ENCODE measurements around the gene MAX. TPM values are rescaled to one million over a fixed set of nuclear protein-coding genes. Genes with fewer than 3 reads are reported as not detected.

The MAX gene
- total RNA-seq, 1 experiment from 2014 or later = 72.9 TPM

DNA sequence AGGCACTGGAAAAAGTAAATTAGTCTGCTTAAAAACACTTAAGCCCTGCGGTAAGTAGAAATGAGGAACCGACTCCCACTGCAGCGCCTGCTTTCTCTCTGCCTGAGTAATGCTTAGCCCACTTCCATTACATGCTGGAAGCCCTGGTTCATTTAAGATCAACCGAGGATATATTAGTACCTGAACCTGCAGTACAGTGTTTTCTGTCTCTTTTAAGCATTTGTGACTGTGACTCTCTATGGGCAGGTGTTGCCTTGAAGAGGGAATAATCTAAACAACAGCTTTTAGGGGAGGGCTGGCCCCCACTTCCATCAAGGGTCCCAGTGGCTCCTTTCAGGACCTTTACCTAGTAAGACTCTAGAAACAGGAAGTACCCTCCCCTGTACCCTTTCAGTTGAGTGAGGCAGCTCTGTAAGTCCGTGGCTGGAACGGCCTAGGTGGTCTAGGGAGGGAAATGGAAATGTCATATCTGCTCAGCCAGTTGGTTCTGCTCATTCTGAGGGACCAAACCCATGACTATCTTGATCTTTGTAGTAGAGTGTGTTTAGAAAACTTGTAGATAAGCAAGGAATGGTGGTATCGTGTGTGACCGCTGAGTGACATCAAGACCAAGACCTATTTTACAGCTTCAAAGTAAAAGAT lies 59.5 kb downstream of the MAX start:
- H3K9me3 ChIP-seq (ENCODE audit: control insufficient read depth, low read depth, low read length) = no peaks in the 10 kb centered on the region
- H4K91ac ChIP-seq (ENCODE audit: insufficient read length, low read depth, low read length) = no peak overlapping the region
- no peak overlapping the region for H3K18ac ChIP-seq (ENCODE audit: insufficient read length, low read depth, low read length)
- Mint-ChIP-seq H3K27ac (peak overlapping the region in 1 of 3 experiments; percentile 4; a peak in 2 of 7 replicates), H3K36me3 (ENCODE audit: insufficient read depth in 1 of 3, low read depth in 3 of 3) (peaks cover 5 to 40% (median 35%) of the 10 kb centered on the region in 3 experiments; a peak in 6 of 7 replicates), H3K9me3 (no peaks in the 10 kb centered on the region), H3K4me1 (peaks cover 7 to 8% of the 10 kb centered on the region in 2 experiments), H3K27me3 (ENCODE audit: low read depth) (no peaks in the 10 kb centered on the region), H3K4me3 (no peak overlapping the region)
- no peaks in the 10 kb centered on the region for H3K4me1 ChIP-seq (ENCODE audit: insufficient read depth, low read length)
- no peak for DNase-seq
- no peak overlapping the region for H2BK12ac ChIP-seq (ENCODE audit: insufficient read length, low read depth, low read length)
- no peak overlapping the region for H3K9ac ChIP-seq (ENCODE audit: extremely low read depth, insufficient read length, low read length)
- H2BK5ac ChIP-seq (ENCODE audit: insufficient read length, low read length) = no peak overlapping the region
- H3K23ac ChIP-seq (ENCODE audit: insufficient read length, low read depth, low read length) = no peak overlapping the region
- H2BK15ac ChIP-seq (ENCODE audit: low read depth, low read length) = no peak overlapping the region
- no peak overlapping the region for H2AK5ac ChIP-seq (ENCODE audit: insufficient read length, low read length)
- H3T11ph ChIP-seq (ENCODE audit: low read length) = no peak overlapping the region
- H3K27me3 ChIP-seq (ENCODE audit: insufficient read depth, low read length) = no peaks in the 10 kb centered on the region
- H3K56ac ChIP-seq (ENCODE audit: insufficient read length, low read depth, low read length) = no peak overlapping the region
- H3K14ac ChIP-seq (ENCODE audit: insufficient read depth, low read length) = no peak overlapping the region
- H2BK120ac ChIP-seq (ENCODE audit: low read depth, low read length, poor library complexity, severe bottlenecking) = no peak overlapping the region
- H2AFZ ChIP-seq (ENCODE audit: low read length) = no peak overlapping the region
- no peak overlapping the region for H4K8ac ChIP-seq (replicated peaks; ENCODE audit: insufficient read length, low read depth, low read length)
- no peaks in the 10 kb centered on the region for H3K79me1 ChIP-seq (ENCODE audit: insufficient read depth, low read depth, low read length, poor library complexity, severe bottlenecking)
- no peaks in the 10 kb centered on the region for H3K23me2 ChIP-seq (ENCODE audit: insufficient read length, low read depth, low read length, poor library complexity, severe bottlenecking)
- no peak for TF ChIP-seq CTCF (conservative IDR thresholded peaks at IDR 0.05)
- no peaks in the 10 kb centered on the region for H3K79me2 ChIP-seq (ENCODE audit: insufficient read depth, low read length)
- H2BK20ac ChIP-seq (ENCODE audit: low read depth, low read length, poor library complexity, severe bottlenecking) = no peak overlapping the region
- H3K27ac ChIP-seq (ENCODE audit: insufficient read length, low read depth, low read length) = no peak overlapping the region
- H4K20me1 ChIP-seq (ENCODE audit: control insufficient read depth, insufficient read depth, insufficient read length) = no peaks in the 10 kb centered on the region
- H3K4ac ChIP-seq (ENCODE audit: low read depth, low read length) = no peak overlapping the region
- no peak overlapping the region for H3K4me2 ChIP-seq (ENCODE audit: insufficient read depth, insufficient read length, low read length)
- no CpG with 5 or more reads among the region's 8 CpGs for WGBS (ENCODE audit: extremely low coverage, insufficient read length, low lambda C conversion rate)
- H4K5ac ChIP-seq (ENCODE audit: insufficient read length, low read depth, low read length) = no peak overlapping the region
